K562 (cell line): ENCODE results near the gene FAM20C.

Experiments used
- ASH1L ChIP-seq: fragments of 450-650 bp; IDR thresholded peaks from 2 replicates; pipeline ENCODE4 v1.6.1; 2018; ENCODE audit warnings: borderline replicate concordance, mild to moderate bottlenecking, low read depth; ENCODE audit not compliant: partially characterized antibody
- CTCF ChIP-seq, 3 experiments: IDR thresholded peaks in 2 of 3; conservative IDR thresholded peaks in 1 of 3; 2 replicates each; pipeline ENCODE4 v1.5.1; 2011 to 2012; ENCODE audit warnings: low read length in 3 of 3, mild to moderate bottlenecking in 3 of 3, control low read depth in 2 of 3, improper control_type of control experiment in 1 of 3, inconsistent platforms in 1 of 3, low read depth in 1 of 3, mixed read lengths in 1 of 3, moderate library complexity in 1 of 3; ENCODE audit not compliant: insufficient read depth in 2 of 3
- CUX1 ChIP-seq: fragments of 200-800 bp; sonication (Bioruptor generic); IDR thresholded peaks from 2 replicates; pipeline ENCODE4 v1.6.1; 2016; ENCODE audit warnings: missing genetic modification characterization, missing compliant biosample characterization
- DNMT1 ChIP-seq: fragments of 450-650 bp; IDR thresholded peaks from 2 replicates; pipeline ENCODE4 v1.6.1; 2016; ENCODE audit warnings: antibody characterized with exemption, mild to moderate bottlenecking
- E2F1 ChIP-seq: sonication (generic); formaldehyde crosslinking; IDR thresholded peaks from 2 replicates; pipeline ENCODE4 v1.8.1; 2023; ENCODE audit warnings: mild to moderate bottlenecking, missing genetic modification reagents, moderate library complexity
- E2F6 ChIP-seq, 2 experiments: IDR thresholded peaks; 2 replicates each; pipeline ENCODE4 v1.6.1; 2011; ENCODE audit warnings: borderline replicate concordance in 1 of 2, control low read depth in 1 of 2, low read depth in 1 of 2, low read length in 1 of 2, mild to moderate bottlenecking in 1 of 2, mixed read lengths in 1 of 2, moderate library complexity in 1 of 2; ENCODE audit not compliant: insufficient read depth in 1 of 2, insufficient read length in 1 of 2, poor library complexity in 1 of 2, severe bottlenecking in 1 of 2; ENCODE audit errors: extremely low read depth in 1 of 2
- HNRNPUL1 ChIP-seq: fragments of 200-400 bp; formaldehyde crosslinking; IDR thresholded peaks from 2 replicates; pipeline ENCODE4 v1.6.1; 2017; ENCODE audit warnings: low read length
- HOMEZ ChIP-seq: fragments of 250-450 bp; sonication (Bioruptor Pico); IDR thresholded peaks from 2 replicates; pipeline ENCODE4 v1.4.0; 2020; ENCODE audit warnings: mild to moderate bottlenecking, moderate library complexity
- POLR2A ChIP-seq: fragments of 450-650 bp; conservative IDR thresholded peaks from 2 replicates; pipeline ENCODE4 v1.6.1; 2016
- SNIP1 ChIP-seq: fragments of 450-650 bp; IDR thresholded peaks from 2 replicates; pipeline ENCODE4 v1.7.1; 2017; ENCODE audit warnings: low read depth, mild to moderate bottlenecking

- TF ChIP-seq SNIP1, result no peak
- no peak for TF ChIP-seq E2F6 (IDR thresholded peaks at IDR 0.05; ENCODE audit: borderline replicate concordance in 1 of 2, extremely low read depth in 1 of 2, insufficient read depth in 1 of 2, insufficient read length in 1 of 2, low read depth in 1 of 2, low read length in 1 of 2, poor library complexity in 1 of 2, severe bottlenecking in 1 of 2)
- no peak for TF ChIP-seq CUX1 (CRISPR knock-in tag)
- TF ChIP-seq CTCF (IDR thresholded peaks at IDR 0.05 in 2 of 3, conservative IDR thresholded peaks at IDR 0.05 in 1 of 3; ENCODE audit: insufficient read depth in 2 of 3, low read depth in 1 of 3, low read length in 3 of 3), result no peak
- TF ChIP-seq HNRNPUL1, result no peak
- TF ChIP-seq E2F1 (CRISPR knock-in tag), result no peak
- TF ChIP-seq DNMT1, result no peak
- no peak for TF ChIP-seq POLR2A
- no peak for TF ChIP-seq HOMEZ (CRISPR knock-in tag)
- TF ChIP-seq ASH1L, result no peak
Observed at GRCh38 chr7:179209-179681, 13.1 kb upstream of the FAM20C start.
